Upper lobe of left lung (tissue), 6 donors: Measurements from ENCODE around the gene MEPCE. TPM values are rescaled to one million over a fixed set of nuclear protein-coding genes. Genes with fewer than 3 reads are reported as not detected.

Experiments used
- ATAC-seq, 2 donors: fragments of 200-7000 bp; cut with Tn5 transposase; one replicate each; pipeline ENCODE4 v1.9.1; 2022; ENCODE audit warnings: mild to moderate bottlenecking in 2 of 2, moderate library complexity in 2 of 2; ENCODE audit not compliant: low FRiP score in 2 of 2
- DNase-seq, 2 donors: peaks; one replicate each; pipeline ENCODE4 v3.0.0-alpha.2; 2019 to 2020
- H3K27ac ChIP-seq, 4 donors: fragments of 200-600 bp; sonication (generic); one replicate each; pipeline ENCODE4 v1.5.1; 2016 to 2019
- H3K27me3 ChIP-seq, 4 donors: fragments of 200-600 bp; sonication (generic); one replicate each; pipeline ENCODE4 v1.5.1; 2017 to 2019
- H3K36me3 ChIP-seq, 4 donors: fragments of 200-600 bp; sonication (generic); one replicate each; pipeline ENCODE4 v1.5.1; 2016 to 2019
- H3K4me1 ChIP-seq, 4 donors: fragments of 200-600 bp; sonication (generic); one replicate each; pipeline ENCODE4 v1.5.1; 2018 to 2019
- H3K4me3 ChIP-seq, 4 donors: fragments of 200-600 bp; sonication (generic); one replicate each; pipeline ENCODE4 v1.5.1; 2017 to 2019; ENCODE audit warnings: mild to moderate bottlenecking in 2 of 4, moderate library complexity in 1 of 4
- H3K9me3 ChIP-seq, 4 donors: fragments of 200-600 bp; sonication (generic); one replicate each; pipeline ENCODE4 v1.5.1; 2018 to 2019
- CTCF ChIP-seq, 6 experiments: fragments of 450-650 bp in 4 of 6; fragments of 200-600 bp in 2 of 6; sonication (generic) in 2 of 6; IDR thresholded peaks; one replicate each; pipeline ENCODE4 v1.5.1; 2016 to 2019; ENCODE audit warnings: antibody characterized with exemption in 6 of 6
- EP300 ChIP-seq, 4 donors: sonication (generic); formaldehyde crosslinking; IDR thresholded peaks; one replicate each; pipeline ENCODE4 v1.5.1; 2017; ENCODE audit warnings: antibody characterized with exemption in 4 of 4, control low read depth in 2 of 4
- POLR2A ChIP-seq, 4 donors: fragments of 450-650 bp; IDR thresholded peaks; one replicate each; pipeline ENCODE4 v1.5.1; 2016 to 2017; ENCODE audit warnings: antibody characterized with exemption in 4 of 4, mild to moderate bottlenecking in 2 of 4
- POLR2AphosphoS5 ChIP-seq, 2 donors: sonication (generic); formaldehyde crosslinking; IDR thresholded peaks; one replicate each; pipeline ENCODE4 v1.5.1; 2017; ENCODE audit warnings: antibody characterized with exemption in 2 of 2
- WGBS, 2 donors: methylation state at CpG; one replicate each; pipeline ENCODE4 v1.1.5; 2017 to 2018; 5-methylcytosine and 5-hydroxymethylcytosine counted together
- total RNA-seq, 6 donors: library from RNA; depleted of rRNA in 4 of 6; stranded (reverse); fragments of >200 nt in 4 of 6; gene quantifications; one replicate each; pipeline versions ENCODE4 v1.1.0 to v1.2.1, GENCODE V29; 2016 to 2021
- donor health status: DM: no; HTN: no; CAD: no; lungs with moderate emphysema.
- donor health status: DM: no; HTN: yes; CAD: no; lungs with severe emphysema.

Gene MEPCE
- total RNA-seq, 6 donors from 2014 or later, result 19.3 to 45.4 (median 37.9) TPM

- H3K36me3 ChIP-seq, result no peaks in the 10 kb centered on the region
- TF ChIP-seq POLR2AphosphoS5 (IDR thresholded peaks at IDR 0.05), result no peak
- TF ChIP-seq EP300 (IDR thresholded peaks at IDR 0.05), result no peak
- no peak for TF ChIP-seq POLR2A (IDR thresholded peaks at IDR 0.05)
- no peak for TF ChIP-seq CTCF (IDR thresholded peaks at IDR 0.05)
- H3K4me3 ChIP-seq, result no peak overlapping the region
- peaks cover 0 to 3% (median 0%) of the 10 kb centered on the region in 4 donors for H3K4me1 ChIP-seq
- WGBS, 2 donors, result 52 to 75% methylated on average over 3 of the region's 3 CpGs
- H3K27me3 ChIP-seq, result no peaks in the 10 kb centered on the region
- DNase-seq, result no peak
- no peak for ATAC-seq
- no peaks in the 10 kb centered on the region for H3K9me3 ChIP-seq
- H3K27ac ChIP-seq, result no peak overlapping the region
These were observed 39.2 kb upstream of the MEPCE start for GRCh38 chr7:100390286-100391009.

- Histone ChIP-seq H3K9me3 (no peaks in the 10 kb centered on the region), H3K36me3 (no peaks in the 10 kb centered on the region), H3K4me1 (peaks cover 0 to 15% (median 13%) of the 10 kb centered on the region in 4 donors), H3K4me3 (no peak overlapping the region), H3K27me3 (no peaks in the 10 kb centered on the region), H3K27ac (no peak overlapping the region)
- no peak for TF ChIP-seq POLR2A (IDR thresholded peaks at IDR 0.05)
- TF ChIP-seq EP300 (IDR thresholded peaks at IDR 0.05), result no peak
- TF ChIP-seq POLR2AphosphoS5 (IDR thresholded peaks at IDR 0.05), result no peak
- no peak for TF ChIP-seq CTCF (IDR thresholded peaks at IDR 0.05)
- ATAC-seq (no peak), DNase-seq (no peak)
- 52 to 59% methylated on average over 4 of the region's 4 CpGs for WGBS, 2 donors
These were observed 36.3 kb upstream of the MEPCE start for GRCh38 chr7:100393233-100393905.

- no peaks in the 10 kb centered on the region for H3K9me3 ChIP-seq
- H3K27me3 ChIP-seq, result no peaks in the 10 kb centered on the region
- ATAC-seq, result no peak
- 65% methylated on average over 2 of the region's 2 CpGs for WGBS, 2 donors
- H3K4me3 ChIP-seq, result no peak overlapping the region
- no peak for DNase-seq
- H3K27ac ChIP-seq, result no peak overlapping the region
- H3K36me3 ChIP-seq, result no peaks in the 10 kb centered on the region
- H3K4me1 ChIP-seq, result peaks cover 0 to 15% (median 13%) of the 10 kb centered on the region in 4 donors
- TF ChIP-seq CTCF (IDR thresholded peaks at IDR 0.05) (no peak), POLR2A (IDR thresholded peaks at IDR 0.05) (no peak), POLR2AphosphoS5 (IDR thresholded peaks at IDR 0.05) (no peak), EP300 (IDR thresholded peaks at IDR 0.05) (no peak)
These were observed 35.6 kb upstream of the MEPCE start for GRCh38 chr7:100394077-100394476.

GRCh38 chr7:100396421-100396982 is 33.1 kb upstream of the MEPCE start:
- Histone ChIP-seq H3K27ac (peak overlapping the region in 1 of 4 donors; percentile 11), H3K9me3 (no peaks in the 10 kb centered on the region), H3K4me3 (no peak overlapping the region), H3K4me1 (peaks cover 0 to 15% (median 13%) of the 10 kb centered on the region in 4 donors), H3K36me3 (no peaks in the 10 kb centered on the region), H3K27me3 (no peaks in the 10 kb centered on the region)
- TF ChIP-seq POLR2A (IDR thresholded peaks at IDR 0.05) (no peak), POLR2AphosphoS5 (IDR thresholded peaks at IDR 0.05) (no peak), CTCF (IDR thresholded peaks at IDR 0.05) (no peak), EP300 (IDR thresholded peaks at IDR 0.05) (no peak)
- 60 to 61% methylated on average over 9 of the region's 9 CpGs for WGBS, 2 donors
- ATAC-seq, result peak; percentile 52 to 74
- DNase-seq, result no peak
